NCI-H748 (cell line): ENCODE results near the gene MARK3.

Experiments
- DNase-seq: peaks from one replicate; lab custom pipeline; 2025; ENCODE audit not compliant: unreplicated experiment; lab: John Stamatoyannopoulos, UW

The MARK3 gene

DNA sequence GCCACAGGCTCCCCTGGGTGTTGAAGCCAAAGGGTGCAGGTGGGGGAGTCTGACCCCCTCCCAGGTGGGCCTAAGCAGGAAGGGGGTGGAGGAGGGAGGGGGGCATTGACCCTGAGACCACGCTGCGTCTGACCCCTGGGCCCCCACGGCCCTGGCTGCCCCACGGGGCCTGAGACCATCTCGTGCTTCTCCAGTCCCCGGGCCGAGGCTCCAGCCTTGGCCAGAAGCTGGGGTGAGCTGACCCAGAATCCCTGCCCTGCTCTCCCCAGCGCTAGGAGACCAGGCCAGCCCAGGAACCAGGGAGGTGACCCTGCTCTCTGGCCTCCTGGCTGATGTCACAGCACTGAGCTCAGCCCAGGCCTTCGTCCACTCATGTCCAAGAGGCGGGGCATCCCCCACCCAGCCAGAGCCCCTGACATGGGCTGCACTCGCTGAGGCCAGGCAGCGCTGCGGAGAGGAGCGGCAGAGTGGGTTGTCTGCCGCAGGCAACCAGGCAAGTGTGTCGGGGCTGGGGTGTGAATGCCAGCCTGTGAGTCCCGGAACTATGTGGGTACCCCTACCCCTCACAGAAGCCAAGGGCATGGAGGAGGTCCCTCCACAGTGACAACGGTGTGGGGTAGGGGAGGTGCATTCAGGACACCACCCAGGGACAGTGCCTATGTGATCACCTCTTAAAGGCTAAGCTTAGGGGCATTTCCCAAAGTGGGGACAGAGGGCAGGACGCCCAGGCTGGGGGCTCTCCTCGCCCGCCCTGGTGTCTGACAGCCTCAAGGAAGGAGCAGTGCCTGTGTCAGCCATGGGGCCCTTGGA is 150.1 kb downstream of the MARK3 start:
- DNase-seq = no peak

DNA sequence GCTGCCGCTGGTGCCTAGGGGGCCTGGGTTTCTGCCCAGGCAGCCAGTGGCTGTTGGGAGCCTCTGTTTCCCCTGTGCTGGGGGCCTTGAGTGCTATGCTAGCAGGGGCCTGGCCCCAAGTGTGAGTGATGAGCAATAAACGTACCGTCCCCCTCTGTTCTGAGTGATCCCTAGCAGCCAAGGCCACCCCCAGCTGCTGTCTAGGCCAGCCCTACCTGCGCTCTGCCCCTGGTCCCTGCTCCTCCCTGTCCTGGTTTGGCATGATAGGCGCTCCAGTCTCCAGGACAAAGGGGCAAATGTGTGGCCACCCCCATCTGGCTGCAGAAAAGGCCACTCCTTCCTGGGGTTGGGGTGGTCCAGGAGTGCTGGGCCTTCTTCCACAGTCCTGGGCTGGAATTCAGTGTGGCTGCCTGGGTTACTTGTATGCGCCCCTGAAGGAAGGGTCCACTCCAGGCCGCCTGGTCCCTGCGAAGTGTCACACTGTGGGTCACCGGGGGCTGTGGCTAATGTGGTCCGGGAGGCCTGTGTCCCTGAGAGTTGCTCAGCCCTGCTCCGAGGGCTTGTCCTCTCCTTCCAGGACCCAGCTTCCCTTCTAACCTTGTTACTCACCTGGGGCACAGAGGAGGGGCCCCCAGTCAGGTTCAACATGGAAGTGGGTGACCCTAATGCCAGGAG is 150.8 kb downstream of the MARK3 start:
- DNase-seq = no peak

DNA sequence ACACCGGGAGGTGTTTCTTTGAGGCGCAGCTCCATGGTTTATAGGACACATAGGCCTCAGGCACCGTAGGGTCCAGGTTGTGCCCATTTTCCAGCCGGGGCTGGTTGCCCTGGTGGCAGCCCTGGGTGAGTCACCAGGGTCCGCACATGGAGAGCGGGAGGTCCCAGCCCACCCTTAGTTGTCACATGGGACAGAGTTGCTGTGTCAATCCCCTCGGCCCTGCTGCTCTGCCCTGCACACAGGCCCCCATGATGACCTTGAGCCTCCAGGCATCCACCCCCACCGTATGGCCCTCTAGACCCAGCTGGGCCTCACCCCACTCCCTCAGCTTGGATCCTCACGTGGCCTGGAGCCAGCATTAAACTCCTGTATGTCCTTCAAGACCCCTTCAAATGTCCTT is 151.5 kb downstream of the MARK3 start:
- no peak for DNase-seq

DNA sequence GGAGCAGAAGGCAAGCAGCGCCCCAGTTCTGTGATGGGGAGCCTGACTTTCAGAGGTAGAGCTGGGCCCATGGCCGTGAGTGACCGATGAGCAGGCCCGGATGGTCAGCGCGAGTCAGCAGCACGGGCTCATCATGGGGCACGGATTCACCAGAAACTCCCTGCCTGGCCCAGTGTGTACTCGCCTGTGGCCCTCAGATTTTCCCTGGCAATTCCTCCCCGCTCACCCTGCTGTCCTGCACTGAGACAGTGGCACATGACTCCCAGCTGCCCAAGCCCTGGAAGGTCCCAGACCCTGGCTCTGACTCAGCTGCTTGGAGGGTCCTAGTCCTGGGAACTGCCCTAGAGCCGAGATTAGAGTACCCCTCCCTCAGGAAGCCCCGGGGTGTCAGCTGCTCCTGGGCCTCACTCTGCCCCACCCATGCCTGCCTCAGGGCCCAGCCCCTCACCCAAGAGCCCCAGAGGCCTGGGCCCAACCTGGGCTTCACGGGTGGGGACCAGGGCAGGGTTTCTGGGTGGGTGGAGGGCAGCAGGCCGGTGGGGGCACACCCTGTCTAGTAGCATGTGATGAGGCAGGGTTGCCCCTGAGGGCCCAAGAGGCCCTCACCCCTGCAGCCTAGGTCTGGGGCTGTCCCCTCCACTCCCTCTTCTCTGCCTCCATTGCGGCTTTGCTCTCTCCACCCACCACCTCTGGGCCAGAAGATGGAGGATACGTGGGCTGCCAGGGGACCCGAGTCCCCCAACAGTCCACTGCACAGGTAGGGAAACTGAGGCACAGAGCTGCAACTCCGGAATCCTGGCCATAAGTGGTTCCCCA is 152.2 kb downstream of the MARK3 start:
- DNase-seq = no peak

DNA sequence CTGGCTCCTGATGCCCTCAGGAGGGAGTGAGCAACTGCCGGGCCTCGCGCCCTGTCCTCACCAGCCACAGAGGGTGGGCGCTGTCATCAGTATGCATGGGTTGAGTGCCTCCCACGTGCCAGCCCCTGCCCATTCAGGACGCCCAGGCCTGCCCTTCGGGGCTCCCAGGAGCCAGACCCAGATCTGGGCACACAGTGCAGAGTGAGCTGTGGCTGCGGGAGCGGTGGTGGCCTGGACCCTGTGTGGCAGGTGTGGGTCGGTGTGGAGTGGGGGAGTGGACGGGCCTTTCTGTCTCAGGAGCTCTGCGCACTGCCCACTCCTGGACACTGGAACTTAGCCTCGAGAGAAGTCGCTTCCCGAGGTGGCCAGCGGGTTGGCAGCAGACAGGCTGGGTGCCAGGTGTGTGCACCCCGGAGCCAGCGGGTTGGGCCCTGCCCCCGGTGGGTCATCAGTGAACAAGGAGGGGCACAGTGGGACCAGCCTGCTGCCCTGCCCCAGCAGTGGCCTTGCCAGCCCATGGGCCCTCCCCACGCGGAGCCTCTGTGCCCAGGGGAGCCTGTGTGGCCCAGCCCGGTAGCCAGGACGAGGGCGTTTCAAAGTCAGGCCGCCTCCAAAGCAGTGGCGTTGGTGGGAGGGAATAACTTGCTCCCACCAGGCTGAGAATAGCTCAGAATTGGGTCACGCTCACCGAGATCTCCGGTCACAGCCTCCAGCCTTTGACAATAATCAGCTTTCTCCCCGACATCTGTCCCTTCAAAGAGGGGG is 153.3 kb downstream of the MARK3 start:
- no peak for DNase-seq

DNA sequence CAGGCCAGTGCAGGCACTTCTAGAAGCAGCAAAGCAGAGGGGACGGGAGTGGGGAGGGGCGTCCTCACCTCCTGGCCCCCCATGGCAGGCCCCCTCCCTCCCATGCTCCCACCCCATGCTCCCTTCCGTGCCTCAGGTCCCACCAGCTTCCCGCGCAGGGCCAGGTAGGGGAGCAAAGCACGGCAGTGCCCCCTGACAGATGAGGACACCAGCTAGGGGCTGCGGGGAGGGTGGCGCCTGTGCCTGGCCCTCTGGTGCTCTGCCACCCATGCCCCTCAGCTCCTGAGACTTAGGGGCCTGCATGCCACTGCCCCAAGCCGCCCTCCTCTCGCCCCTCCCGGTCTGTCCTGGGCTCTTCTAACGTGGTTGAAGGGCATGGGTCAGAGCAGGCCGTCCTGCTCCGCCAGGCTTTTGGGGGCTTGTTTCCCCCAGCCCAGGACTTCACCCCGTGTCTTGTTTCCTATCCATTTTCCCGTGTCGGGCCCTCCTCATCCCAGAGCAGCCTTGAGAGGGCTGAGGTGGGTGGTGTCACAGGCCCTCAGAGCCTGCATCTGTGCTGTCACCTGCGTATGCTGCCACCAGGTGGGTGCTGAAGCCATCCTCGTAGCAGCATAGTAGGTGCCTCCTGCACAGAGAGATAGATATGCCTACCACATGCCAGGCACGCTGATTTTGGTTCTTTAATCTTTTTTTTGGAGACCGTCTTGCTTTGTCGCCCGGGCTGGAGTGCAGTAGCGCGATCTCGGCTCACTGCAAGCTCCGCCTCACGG is 154.0 kb downstream of the MARK3 start:
- no peak for DNase-seq

DNA sequence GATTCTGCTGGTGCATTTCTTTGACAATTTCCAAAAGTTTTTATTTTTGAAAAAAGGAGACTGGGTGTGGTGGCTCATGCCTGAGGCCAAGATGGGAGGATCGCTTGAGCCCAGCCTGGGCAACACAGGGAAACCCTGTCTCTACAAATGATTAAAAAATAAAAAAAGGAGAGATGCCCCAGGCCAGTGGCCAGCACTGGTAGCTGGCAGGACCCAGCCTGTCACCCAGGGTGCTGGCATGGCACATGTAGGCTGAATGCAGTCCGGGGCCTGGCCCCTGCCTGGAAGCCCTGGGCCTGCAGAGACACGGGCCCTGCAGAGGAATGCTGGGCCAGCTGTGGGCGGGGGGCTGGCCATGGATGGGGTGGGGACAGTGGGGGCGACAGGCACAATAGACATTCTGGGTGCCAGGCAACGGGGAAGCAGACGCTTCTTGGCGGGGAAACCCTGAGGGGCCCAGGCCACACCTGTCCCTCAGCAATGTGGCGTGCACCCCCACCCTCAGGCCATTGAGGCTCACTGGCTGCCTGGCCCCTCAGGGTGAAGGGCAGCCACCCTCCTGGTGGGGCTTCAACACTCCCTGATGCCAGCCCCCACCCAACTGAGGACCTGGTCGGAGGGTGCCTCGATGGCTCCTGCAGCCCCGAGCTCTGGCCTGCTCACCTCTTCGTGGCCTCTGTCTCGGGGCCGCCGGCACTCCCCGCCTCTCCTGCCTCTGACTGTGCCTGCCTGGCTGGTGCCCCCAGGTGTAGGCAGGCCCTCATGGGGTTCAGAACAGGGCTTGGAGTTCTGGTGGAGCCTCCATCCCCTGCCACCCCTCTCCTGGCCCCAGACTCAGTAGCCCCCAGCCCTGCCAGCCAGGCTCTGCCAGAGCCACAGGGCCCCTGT is 155.8 kb downstream of the MARK3 start:
- no peak for DNase-seq

DNA sequence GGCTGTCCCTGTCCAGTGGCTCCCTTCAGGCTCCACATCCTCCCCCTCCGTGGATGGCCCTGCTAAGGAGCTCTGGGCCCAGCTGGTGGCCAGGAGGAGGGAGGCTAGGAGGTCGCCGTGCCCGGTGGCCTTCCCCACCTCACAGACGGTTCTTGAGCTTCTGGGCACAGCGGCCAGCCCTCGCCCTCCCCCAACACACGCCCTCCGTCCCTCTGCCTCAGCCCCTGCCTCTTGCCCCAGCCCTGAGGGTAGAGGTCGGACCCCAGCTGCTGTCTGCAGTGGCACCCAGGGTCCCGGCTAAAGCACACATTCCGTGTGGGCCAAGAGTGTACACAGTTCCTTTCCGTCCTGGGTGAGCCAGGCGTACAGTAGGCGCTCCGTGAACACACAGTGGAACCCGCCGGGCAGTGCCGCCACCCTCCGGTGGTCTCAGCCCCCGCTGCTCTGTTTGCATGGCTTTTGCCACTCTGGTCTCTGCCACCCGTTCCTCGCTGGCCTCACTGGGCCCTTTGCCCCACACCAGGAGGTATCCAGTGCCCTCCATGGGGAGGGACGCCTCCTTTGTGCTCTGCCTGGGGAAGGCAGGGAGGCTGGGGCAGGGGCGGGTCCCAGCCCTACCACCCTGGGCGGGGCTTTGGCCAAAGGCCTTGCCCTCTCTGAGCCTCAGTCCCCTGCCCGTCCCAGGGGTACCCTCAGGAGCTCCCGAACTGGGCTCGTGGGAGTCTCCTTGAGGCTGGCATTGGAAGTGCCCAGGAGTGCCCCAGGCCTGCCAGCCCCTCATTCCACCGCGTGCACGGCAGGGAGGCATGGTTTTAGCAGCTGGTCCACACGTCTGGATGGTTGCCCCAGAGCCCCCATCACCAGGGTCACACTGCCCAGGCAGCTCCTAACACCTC is 156.7 kb downstream of the MARK3 start:
- no peak for DNase-seq

DNA sequence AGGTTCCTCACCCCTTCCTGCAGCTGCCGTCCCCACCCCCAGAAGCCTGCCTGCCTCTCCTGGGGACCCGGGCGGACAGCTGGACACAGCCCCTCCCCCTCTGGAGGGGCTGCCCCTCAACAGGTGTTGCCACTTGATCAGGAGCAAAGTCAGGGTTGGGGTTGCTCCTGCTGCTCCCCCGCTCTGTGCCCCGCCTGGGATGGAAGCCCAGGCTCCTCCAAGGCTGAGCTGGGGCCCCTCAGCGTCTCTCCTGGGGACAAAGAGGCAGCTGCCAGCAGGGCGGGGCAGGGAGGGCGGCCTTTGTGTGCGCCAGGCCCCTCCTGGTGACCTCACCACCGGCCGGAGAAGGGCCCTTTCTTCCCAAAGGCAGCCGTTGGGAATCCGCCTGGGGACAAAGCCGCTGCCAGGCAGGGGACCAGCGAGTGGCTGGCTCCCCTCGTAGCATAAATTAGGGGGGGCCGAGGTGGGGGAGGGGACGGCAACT is 157.4 kb downstream of the MARK3 start:
- peak; percentile 87 for DNase-seq

DNA sequence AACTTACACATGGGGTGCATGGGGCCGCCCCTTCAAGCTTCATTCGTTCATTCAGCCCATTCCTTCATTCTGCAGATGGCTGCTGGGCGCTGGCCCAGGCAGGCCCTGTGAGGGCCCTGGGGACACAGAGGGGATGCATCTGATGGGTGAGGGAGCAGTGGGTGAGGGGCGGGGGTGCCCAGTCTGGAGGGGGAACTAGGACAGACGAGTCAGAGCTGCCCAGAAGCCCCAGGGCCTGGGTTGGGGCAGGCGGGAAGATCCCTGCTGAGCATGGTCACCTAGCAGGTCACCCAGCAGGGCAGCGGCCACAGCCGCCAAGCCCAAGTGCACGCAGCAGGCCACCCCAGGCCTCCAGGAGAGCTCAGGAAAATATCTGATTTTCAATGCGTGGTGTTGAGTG is 157.9 kb downstream of the MARK3 start:
- peak; percentile 41 for DNase-seq

DNA sequence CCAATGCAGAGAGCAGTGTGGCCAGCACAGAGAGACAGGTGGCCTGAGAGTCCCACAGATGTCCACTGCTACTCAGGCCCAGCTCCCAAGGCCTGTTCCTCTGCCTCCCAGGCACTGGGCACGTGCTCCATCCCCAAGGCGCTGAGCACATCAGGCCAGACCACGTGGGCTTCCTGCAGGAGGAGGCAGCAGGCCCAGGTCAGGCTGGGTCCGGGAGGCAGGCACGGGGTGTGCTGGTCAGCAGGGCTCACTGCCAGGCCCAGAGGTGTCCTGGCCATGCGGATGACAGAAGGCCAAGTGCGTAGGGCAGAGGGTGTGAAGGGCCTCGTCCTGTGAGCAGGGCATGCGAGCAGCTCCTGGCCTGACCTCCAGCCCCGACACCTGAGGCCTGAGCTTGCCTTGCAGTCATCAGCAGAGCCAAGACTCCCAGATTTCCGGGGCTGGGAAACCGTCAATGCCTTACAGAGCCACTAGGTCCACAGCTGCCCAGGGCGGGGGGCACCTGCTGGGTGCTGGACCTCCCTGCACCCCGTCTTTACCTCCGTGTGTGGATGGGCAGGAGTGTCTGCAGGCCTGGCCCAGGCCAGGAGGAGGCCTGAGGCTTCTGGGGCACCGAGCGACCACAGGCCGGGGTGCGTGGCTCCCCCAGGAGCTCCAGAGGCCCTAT is 158.6 kb downstream of the MARK3 start:
- DNase-seq = no peak

DNA sequence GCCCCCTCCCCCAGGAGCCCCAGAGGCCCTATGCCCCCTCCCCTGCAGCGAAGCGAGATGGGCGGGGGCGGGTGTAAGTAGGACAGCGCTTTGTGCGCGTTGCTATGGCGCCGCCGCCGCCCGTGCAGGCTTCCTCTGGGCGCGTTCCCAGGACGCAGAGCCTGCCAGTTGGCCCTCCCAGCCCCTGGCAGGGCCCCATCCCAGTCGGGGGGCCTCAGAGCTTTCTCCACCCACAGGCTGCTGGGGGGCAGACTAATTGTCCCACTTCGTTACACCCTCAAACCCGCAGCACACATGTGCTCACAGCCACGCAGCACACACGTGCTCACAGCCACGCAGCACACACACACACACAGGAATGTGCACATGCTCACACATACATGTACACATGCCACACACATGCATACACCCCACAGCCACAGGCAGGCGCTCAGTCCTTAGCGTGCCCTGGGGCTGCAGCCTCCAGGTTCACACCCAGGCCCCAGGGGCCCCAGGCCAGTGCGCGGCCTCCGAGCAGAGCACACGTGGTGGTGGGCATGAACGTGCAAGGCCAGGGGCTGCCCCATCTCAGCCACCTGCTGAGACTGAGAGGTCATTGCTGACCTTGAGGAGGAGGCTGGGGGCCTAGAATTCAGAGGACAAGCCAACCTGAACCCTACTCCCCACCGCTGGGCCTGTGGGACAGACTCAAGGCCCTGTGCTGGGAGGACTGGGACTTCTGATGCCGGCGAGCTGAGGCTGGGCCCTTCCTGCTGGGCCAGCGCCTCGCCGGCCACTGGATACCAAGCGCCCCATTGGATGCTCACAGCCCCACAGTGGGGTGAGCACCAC is 159.4 kb downstream of the MARK3 start:
- DNase-seq = no peak

DNA sequence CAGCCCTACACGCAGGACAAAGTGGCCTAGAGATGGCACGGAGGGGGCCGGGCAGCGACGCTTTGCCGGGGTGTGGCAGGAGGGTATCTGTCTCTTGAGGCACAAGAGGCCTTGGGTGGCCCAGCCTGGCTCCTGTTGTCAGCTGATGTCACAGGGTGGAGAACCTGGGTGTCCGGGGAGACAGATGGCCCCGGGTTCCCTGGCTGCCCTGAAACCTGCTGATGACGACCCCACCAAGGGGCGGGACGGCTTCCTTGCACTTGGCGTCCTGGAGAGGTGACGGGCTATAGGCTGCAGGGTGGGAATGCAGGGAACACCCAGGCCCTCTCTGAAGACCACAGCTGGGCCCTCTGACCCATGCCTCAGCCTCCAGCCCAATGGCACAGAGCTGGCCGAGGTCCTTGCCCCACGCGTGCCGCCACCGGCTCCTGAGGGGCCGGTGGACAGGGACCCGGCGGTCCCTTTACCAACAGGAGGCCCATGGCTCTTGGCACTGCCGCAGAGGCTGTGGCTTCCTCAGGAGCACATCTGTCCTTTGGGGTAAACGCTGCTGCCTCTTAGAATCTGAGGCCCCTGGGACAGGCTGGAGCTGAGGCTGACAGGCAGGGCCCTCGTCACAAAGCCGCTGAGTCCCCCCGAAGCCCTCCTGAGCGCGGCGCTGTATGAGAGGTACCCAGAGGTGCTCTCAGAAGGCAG is 160.2 kb downstream of the MARK3 start:
- no peak for DNase-seq

DNA sequence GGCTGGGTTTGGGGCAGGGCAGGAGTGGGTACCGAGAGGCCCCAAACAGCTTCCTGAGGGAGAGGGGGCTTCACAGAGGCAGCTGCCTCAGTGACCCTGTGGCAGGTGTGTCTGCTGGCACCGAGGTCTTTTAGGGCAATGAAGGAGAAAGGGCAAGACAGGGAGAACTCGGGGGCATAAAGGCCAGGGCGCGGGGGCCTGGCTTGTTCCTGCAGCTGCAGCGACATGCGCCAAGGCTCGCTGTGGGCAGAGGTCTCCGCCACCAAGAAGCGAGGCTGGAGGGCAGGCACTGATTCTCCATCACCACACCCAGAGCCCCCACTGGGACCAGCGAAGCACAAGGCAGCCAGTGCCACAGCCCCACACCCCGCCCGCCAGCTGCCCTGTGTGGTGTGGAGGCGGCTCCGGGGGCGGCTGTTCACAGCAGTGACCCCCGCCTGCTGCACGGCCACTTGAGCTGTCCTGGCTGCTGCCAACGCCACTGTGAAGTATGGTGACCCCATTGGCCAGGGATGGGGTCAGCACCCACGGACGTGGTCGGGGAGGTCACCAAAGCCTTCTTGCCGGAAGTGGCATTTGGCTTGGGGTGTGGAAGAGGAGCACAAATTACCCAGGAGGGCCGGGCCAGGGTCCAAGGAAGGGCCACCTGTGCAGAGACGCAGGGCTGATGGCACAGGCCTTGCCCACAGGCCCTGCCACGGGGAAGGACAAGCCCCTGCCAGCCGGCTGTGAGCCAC is 160.9 kb downstream of the MARK3 start:
- no peak for DNase-seq

DNA sequence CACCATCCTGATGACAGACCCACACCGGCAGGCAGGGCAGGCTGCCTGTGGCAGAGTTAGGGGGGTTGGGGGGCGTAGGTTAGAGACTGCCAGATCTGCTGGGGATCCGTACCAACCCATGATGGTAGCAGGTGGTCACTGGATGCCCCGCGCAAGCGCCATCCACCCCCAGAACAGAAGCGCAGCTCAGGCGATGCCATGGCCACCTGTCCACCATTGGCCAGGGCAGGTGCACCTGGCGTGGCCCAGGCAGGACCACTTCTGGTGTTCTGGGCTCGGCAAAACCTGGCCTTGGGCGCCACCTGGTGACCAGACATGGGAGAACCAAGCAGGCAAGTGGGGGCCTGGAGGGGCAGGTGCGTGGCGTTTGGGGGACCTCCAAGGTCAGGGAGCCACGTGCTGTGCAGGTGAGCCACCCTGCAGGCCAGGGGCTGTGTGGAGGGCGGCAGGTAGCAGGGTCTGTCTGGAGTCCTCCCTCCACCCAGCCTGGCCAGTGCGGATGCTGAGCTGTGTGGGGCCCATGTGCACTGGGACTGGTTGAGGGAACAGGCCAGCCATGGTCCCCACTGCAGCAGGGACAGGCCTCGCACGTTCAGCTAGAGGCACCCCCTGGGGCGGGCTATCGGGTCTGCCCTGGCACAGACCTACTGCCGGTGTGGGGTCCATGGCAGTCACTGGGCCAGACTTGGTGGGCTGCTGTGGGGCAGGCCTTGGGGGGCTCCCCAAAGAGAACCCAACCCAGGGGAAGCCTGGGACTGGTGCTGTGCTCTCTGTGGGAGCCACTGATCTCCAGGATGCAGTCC is 161.6 kb downstream of the MARK3 start:
- peak; percentile 90 for DNase-seq
